ENCODE measurements around the gene CRYL1. TPM values are rescaled to one million over a fixed set of nuclear protein-coding genes. Genes with fewer than 3 reads are reported as not detected.

The CRYL1 gene
- total RNA-seq, 1 experiment from 2014 or later, result 5.9 TPM

DNA sequence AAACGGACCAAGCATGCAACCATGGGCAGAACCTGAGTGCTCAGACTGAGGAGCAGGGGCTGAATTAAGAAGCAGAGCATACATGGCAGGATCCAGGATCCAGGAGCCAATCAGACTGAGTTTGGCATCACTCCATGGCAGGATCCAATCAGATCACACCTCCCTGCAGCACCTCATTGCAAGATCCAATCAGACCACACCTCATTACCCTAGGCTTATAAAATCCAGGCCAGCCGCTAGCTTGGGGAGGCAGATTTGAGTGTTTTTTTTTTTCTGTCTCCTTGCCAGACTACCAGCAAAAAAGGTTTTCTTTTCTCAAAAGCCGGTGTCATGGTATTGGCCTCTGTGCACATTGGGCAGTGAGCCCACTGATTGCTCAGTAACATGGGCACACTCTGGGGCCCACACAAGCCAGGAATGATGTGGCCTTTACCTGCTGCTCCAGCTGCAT, 165.6 kb downstream of the CRYL1 start:
- ChIA-PET CTCF (no interaction called here), POLR2A (ENCODE audit: low non-redundant PET) (interaction anchor here (0.7 kb wide), 1 partner anchor 15 kb away, joined by 5 read pairs; no protein-coding TSS in a partner anchor)
- no peaks in the 10 kb centered on the region for H3K4me1 ChIP-seq (ENCODE audit: insufficient read depth, low read length, poor library complexity, severe bottlenecking)
- no TSS peak for BruUV-seq (replicated peaks)
- H3K4me3 ChIP-seq (ENCODE audit: low read depth, low read length, poor library complexity, severe bottlenecking), result no peak overlapping the region
- no peaks in the 10 kb centered on the region for H3K9me3 ChIP-seq (ENCODE audit: low read depth, low read length, poor library complexity, severe bottlenecking)
- no peaks in the 10 kb centered on the region for H3K36me3 ChIP-seq (ENCODE audit: insufficient read depth, low read length, poor library complexity, severe bottlenecking)
- DNase-seq (ENCODE audit: low spot score), result peak; percentile 33
- intact Hi-C loops (cut with micrococcal nuclease; ENCODE audit: unreplicated experiment), result no loop called here
- TF ChIP-seq, protein P1, sequence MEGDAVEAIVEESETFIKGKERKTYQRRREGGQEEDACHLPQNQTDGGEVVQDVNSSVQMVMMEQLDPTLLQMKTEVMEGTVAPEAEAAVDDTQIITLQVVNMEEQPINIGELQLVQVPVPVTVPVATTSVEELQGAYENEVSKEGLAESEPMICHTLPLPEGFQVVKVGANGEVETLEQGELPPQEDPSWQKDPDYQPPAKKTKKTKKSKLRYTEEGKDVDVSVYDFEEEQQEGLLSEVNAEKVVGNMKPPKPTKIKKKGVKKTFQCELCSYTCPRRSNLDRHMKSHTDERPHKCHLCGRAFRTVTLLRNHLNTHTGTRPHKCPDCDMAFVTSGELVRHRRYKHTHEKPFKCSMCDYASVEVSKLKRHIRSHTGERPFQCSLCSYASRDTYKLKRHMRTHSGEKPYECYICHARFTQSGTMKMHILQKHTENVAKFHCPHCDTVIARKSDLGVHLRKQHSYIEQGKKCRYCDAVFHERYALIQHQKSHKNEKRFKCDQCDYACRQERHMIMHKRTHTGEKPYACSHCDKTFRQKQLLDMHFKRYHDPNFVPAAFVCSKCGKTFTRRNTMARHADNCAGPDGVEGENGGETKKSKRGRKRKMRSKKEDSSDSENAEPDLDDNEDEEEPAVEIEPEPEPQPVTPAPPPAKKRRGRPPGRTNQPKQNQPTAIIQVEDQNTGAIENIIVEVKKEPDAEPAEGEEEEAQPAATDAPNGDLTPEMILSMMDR (conservative IDR thresholded peaks at IDR 0.05; ENCODE audit: low read depth, low read length), result no peak
- TF ChIP-seq EZH2 (IDR thresholded peaks at IDR 0.05; ENCODE audit: borderline replicate concordance, low read depth, low read length, poor library complexity, severe bottlenecking), result no peak
- H3K27ac ChIP-seq (ENCODE audit: low read depth, low read length, poor library complexity, severe bottlenecking), result no peak overlapping the region
- no peaks in the 10 kb centered on the region for H3K27me3 ChIP-seq (replicated peaks; ENCODE audit: insufficient read depth, low read depth, low read length, poor library complexity)

DNA sequence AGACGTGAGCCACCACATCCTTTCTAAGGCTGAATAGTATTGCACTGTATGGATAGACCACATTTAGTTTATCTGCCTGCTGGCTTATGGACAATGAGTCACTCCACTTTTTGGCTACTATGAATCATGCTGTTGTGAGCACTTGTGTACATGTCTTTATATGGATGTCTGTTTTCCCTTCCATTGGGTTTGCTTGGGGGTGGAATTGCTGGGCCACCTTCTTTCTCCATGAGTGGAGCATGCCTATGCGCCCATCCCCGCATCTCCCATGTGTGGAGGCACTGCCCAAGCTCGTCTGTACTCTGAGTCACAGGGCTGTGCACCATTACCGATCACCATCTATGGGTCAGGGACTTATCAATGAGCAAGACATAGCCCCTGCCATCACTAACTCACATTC, 166.3 kb downstream of the CRYL1 start:
- Histone ChIP-seq H3K27ac (ENCODE audit: low read depth, low read length, poor library complexity, severe bottlenecking) (no peak overlapping the region), H3K4me3 (ENCODE audit: low read depth, low read length, poor library complexity, severe bottlenecking) (no peak overlapping the region), H3K27me3 (replicated peaks; ENCODE audit: insufficient read depth, low read depth, low read length, poor library complexity) (no peaks in the 10 kb centered on the region), H3K36me3 (ENCODE audit: insufficient read depth, low read length, poor library complexity, severe bottlenecking) (no peaks in the 10 kb centered on the region), H3K9me3 (ENCODE audit: low read depth, low read length, poor library complexity, severe bottlenecking) (no peaks in the 10 kb centered on the region), H3K4me1 (ENCODE audit: insufficient read depth, low read length, poor library complexity, severe bottlenecking) (no peaks in the 10 kb centered on the region)
- POLR2A ChIA-PET (ENCODE audit: low non-redundant PET), result no interaction called here
- no TSS peak for BruUV-seq (replicated peaks)
- intact Hi-C loops (cut with micrococcal nuclease; ENCODE audit: unreplicated experiment), result no loop called here
- DNase-seq (ENCODE audit: low spot score), result peak; percentile 12
- CTCF ChIA-PET, result no interaction called here
- TF ChIP-seq EZH2 (IDR thresholded peaks at IDR 0.05; ENCODE audit: borderline replicate concordance, low read depth, low read length, poor library complexity, severe bottlenecking), result no peak
- TF ChIP-seq, protein P1 (conservative IDR thresholded peaks at IDR 0.05; ENCODE audit: low read depth, low read length), result no peak

DNA sequence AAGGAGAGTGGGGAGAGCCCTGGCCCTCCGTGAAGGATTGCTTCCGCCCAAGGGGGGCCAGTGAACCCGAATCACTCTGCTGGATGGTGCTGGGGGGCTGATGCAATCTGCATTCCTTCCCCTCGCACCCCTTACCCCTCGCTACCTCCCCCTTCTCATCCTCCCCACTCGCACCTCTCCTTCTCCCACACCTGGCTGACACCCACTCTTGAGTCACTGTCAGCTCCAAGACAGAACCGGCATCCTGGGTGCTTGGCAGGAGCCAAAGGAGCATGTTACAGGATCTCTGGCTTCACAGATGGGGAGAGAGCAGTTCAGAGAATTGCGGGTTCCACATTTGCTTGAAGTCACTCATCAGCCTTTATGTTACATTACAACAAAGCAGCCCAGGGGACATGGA, 167.6 kb downstream of the CRYL1 start:
- BruUV-seq (replicated peaks), result no TSS peak
- POLR2A ChIA-PET (ENCODE audit: low non-redundant PET), result no interaction called here
- intact Hi-C loops (cut with micrococcal nuclease; ENCODE audit: unreplicated experiment), result no loop called here
- Histone ChIP-seq H3K36me3 (ENCODE audit: insufficient read depth, low read length, poor library complexity, severe bottlenecking) (no peaks in the 10 kb centered on the region), H3K9me3 (ENCODE audit: low read depth, low read length, poor library complexity, severe bottlenecking) (no peaks in the 10 kb centered on the region), H3K4me3 (ENCODE audit: low read depth, low read length, poor library complexity, severe bottlenecking) (no peak overlapping the region), H3K27me3 (replicated peaks; ENCODE audit: insufficient read depth, low read depth, low read length, poor library complexity) (no peaks in the 10 kb centered on the region), H3K27ac (ENCODE audit: low read depth, low read length, poor library complexity, severe bottlenecking) (no peak overlapping the region), H3K4me1 (ENCODE audit: insufficient read depth, low read length, poor library complexity, severe bottlenecking) (no peaks in the 10 kb centered on the region)
- no peak for DNase-seq (ENCODE audit: low spot score)
- TF ChIP-seq, protein P1 (conservative IDR thresholded peaks at IDR 0.05; ENCODE audit: low read depth, low read length), result no peak
- no peak for TF ChIP-seq EZH2 (IDR thresholded peaks at IDR 0.05; ENCODE audit: borderline replicate concordance, low read depth, low read length, poor library complexity, severe bottlenecking)
- CTCF ChIA-PET, result no interaction called here

All from A673 (cell line).